Activated B cell treated with CpG ODN at 0.5 μM for 24 hours (primary cell): Measurements from ENCODE around the gene MUC20. TPM values are rescaled to one million over a fixed set of nuclear protein-coding genes. Genes with fewer than 3 reads are reported as not detected.
"Not testable (repeated sequence)": the region's sequence is repeated elsewhere in the genome, so short reads cannot be mapped to it uniquely, and the experiment has no call there.

ENCODE experiments used
- ATAC-seq: fragments of 200-7000 bp; cut with Tn5 transposase; one replicate; pipeline ENCODE4 v1.10.0; 2021; ENCODE audit warnings: low read depth, mild to moderate bottlenecking, moderate library complexity
- CTCF ChIA-PET: fragments of 350-600 bp; sonication (Branson Sonifier 250); formaldehyde crosslinking; loops from one replicate; lab custom pipeline; 2021; ENCODE audit warnings: antibody characterized with exemption; lab: Charles Lee
- POLR2A ChIA-PET: fragments of 350-600 bp; sonication (Branson Sonifier 250); formaldehyde crosslinking; loops from one replicate; lab custom pipeline; 2021; ENCODE audit warnings: antibody characterized with exemption; lab: Charles Lee
- DNase-seq: peaks from one replicate; pipeline ENCODE4 v3.0.0; 2022
- H3K27ac Mint-ChIP-seq: one replicate; pipeline ENCODE4 v1.8.0; 2020; ENCODE audit warnings: mixed read lengths
- H3K27me3 Mint-ChIP-seq: one replicate; pipeline ENCODE4 v1.8.0; 2021; ENCODE audit warnings: mixed read lengths
- H3K36me3 Mint-ChIP-seq: one replicate; pipeline ENCODE4 v1.8.0; 2021; ENCODE audit warnings: low read depth, mixed read lengths
- H3K4me1 Mint-ChIP-seq: one replicate; pipeline ENCODE4 v1.8.0; 2021; ENCODE audit warnings: mixed read lengths
- H3K4me3 Mint-ChIP-seq: one replicate; pipeline ENCODE4 v1.8.0; 2020; ENCODE audit warnings: mild to moderate bottlenecking, mixed read lengths
- H3K9me3 Mint-ChIP-seq: one replicate; pipeline ENCODE4 v1.8.0; 2020; ENCODE audit warnings: mixed read lengths
- CTCF ChIP-seq: fragments of 200-600 bp; IDR thresholded peaks from one replicate; pipeline ENCODE4 v1.8.0; 2022; ENCODE audit warnings: antibody characterized with exemption, mild to moderate bottlenecking
- intact Hi-C: fragments of 100-400 bp; cut with micrococcal nuclease; formaldehyde crosslinking; loops from one replicate; pipeline ENCODE4 v1.15.1; 2024
- total RNA-seq: library from RNA; stranded (reverse); gene quantifications from 2 replicates; pipeline ENCODE4 v1.2.3, GENCODE V29; 2022

Gene MUC20
- total RNA-seq, 1 donor from 2014 or later, result 4.1 TPM

- no peak for DNase-seq
- H3K4me1 Mint-ChIP-seq, result no peaks in the 10 kb centered on the region
- H3K4me3 Mint-ChIP-seq, result no peak overlapping the region
- no peaks in the 10 kb centered on the region for H3K36me3 Mint-ChIP-seq
- intact Hi-C loops, result no loop called here
- no peak overlapping the region for H3K27ac Mint-ChIP-seq
- POLR2A ChIA-PET, result no interaction called here
- ATAC-seq, result no peak
- no peak for TF ChIP-seq CTCF
- no peaks in the 10 kb centered on the region for H3K27me3 Mint-ChIP-seq
- CTCF ChIA-PET, result no interaction called here
- no peaks in the 10 kb centered on the region for H3K9me3 Mint-ChIP-seq
These were observed 49.5 kb downstream of the MUC20 start for GRCh38 chr3:195770081-195770840.

- ATAC-seq, H3K4me3 Mint-ChIP-seq, H3K4me1 Mint-ChIP-seq, POLR2A ChIA-PET, CTCF ChIA-PET, H3K27me3 Mint-ChIP-seq, DNase-seq, H3K27ac Mint-ChIP-seq, H3K36me3 Mint-ChIP-seq, H3K9me3 Mint-ChIP-seq, intact Hi-C loops: not testable (repeated sequence)
These were observed 50.3 kb downstream of the MUC20 start for GRCh38 chr3:195770841-195771645.

GRCh38 chr3:195771646-195772300 is 51.0 kb downstream of the MUC20 start:
- intact Hi-C loops, result no loop called here
- no peak overlapping the region for H3K27ac Mint-ChIP-seq
- H3K9me3 Mint-ChIP-seq, result no peaks in the 10 kb centered on the region
- H3K36me3 Mint-ChIP-seq, result no peaks in the 10 kb centered on the region
- no peak for TF ChIP-seq CTCF
- ChIA-PET CTCF (no interaction called here), POLR2A (no interaction called here)
- no peaks in the 10 kb centered on the region for H3K27me3 Mint-ChIP-seq
- ATAC-seq (no peak), DNase-seq (no peak)
- no peak overlapping the region for H3K4me3 Mint-ChIP-seq
- no peaks in the 10 kb centered on the region for H3K4me1 Mint-ChIP-seq

- H3K4me3 Mint-ChIP-seq, result no peak overlapping the region
- TF ChIP-seq CTCF, result no peak
- ATAC-seq (no peak), DNase-seq (no peak)
- no peaks in the 10 kb centered on the region for H3K27me3 Mint-ChIP-seq
- intact Hi-C loops, result no loop called here
- H3K4me1 Mint-ChIP-seq, result no peaks in the 10 kb centered on the region
- H3K9me3 Mint-ChIP-seq, result no peaks in the 10 kb centered on the region
- H3K36me3 Mint-ChIP-seq, result no peaks in the 10 kb centered on the region
- ChIA-PET POLR2A (no interaction called here), CTCF (no interaction called here)
- no peak overlapping the region for H3K27ac Mint-ChIP-seq
These were observed 53.3 kb downstream of the MUC20 start for GRCh38 chr3:195773956-195774537.

GRCh38 chr3:195774917-195775316 is 54.1 kb downstream of the MUC20 start:
- ChIA-PET CTCF (no interaction called here), POLR2A (no interaction called here)
- Mint-ChIP-seq H3K27me3 (no peaks in the 10 kb centered on the region), H3K4me1 (no peaks in the 10 kb centered on the region), H3K27ac (no peak overlapping the region), H3K4me3 (no peak overlapping the region), H3K36me3 (no peaks in the 10 kb centered on the region), H3K9me3 (no peaks in the 10 kb centered on the region)
- intact Hi-C loops, result no loop called here
- ATAC-seq (no peak), DNase-seq (no peak)
- no peak for TF ChIP-seq CTCF
